ENCODE results near the gene PTPRS.

The PTPRS gene

GRCh38 chr19:5355076-5355475 lies 14.5 kb upstream of the PTPRS start:
- no peak for TF ChIP-seq SIN3A (IDR thresholded peaks at IDR 0.05; ENCODE audit: borderline replicate concordance, insufficient read depth, low read length)
- TF ChIP-seq FOXP2 (optimal IDR thresholded peaks at IDR 0.05; ENCODE audit: borderline replicate concordance, extremely low read depth, extremely low read length, insufficient read depth): no peak

GRCh38 chr19:5354403-5354802 lies 13.8 kb upstream of the PTPRS start:
- no peak for TF ChIP-seq FOXP2 (optimal IDR thresholded peaks at IDR 0.05; ENCODE audit: borderline replicate concordance, extremely low read depth, extremely low read length, insufficient read depth)
- TF ChIP-seq SIN3A (IDR thresholded peaks at IDR 0.05; ENCODE audit: borderline replicate concordance, insufficient read depth, low read length): no peak
- TF ChIP-seq TAF1 (IDR thresholded peaks at IDR 0.05; ENCODE audit: borderline replicate concordance, insufficient read depth, low read length): no peak
- TF ChIP-seq POLR2AphosphoS5 (IDR thresholded peaks at IDR 0.05; ENCODE audit: low read depth, low read length): no peak

GRCh38 chr19:5352229-5352763 lies 11.7 kb upstream of the PTPRS start:
- TF ChIP-seq FOXP2 (optimal IDR thresholded peaks at IDR 0.05; ENCODE audit: borderline replicate concordance, extremely low read depth, extremely low read length, insufficient read depth) (no peak), TAF1 (IDR thresholded peaks at IDR 0.05; ENCODE audit: borderline replicate concordance, insufficient read depth, low read length) (no peak), SIN3A (IDR thresholded peaks at IDR 0.05; ENCODE audit: borderline replicate concordance, insufficient read depth, low read length) (no peak), POLR2AphosphoS5 (IDR thresholded peaks at IDR 0.05; ENCODE audit: low read depth, low read length) (peak; percentile 87), REST (IDR thresholded peaks at IDR 0.05; ENCODE audit: insufficient read depth in 1 of 2, low read depth in 2 of 2, low read length in 2 of 2) (no peak)

- TF ChIP-seq TAF1 (IDR thresholded peaks at IDR 0.05; ENCODE audit: borderline replicate concordance, insufficient read depth, low read length) (no peak), FOXP2 (optimal IDR thresholded peaks at IDR 0.05; ENCODE audit: borderline replicate concordance, extremely low read depth, extremely low read length, insufficient read depth) (no peak), SIN3A (IDR thresholded peaks at IDR 0.05; ENCODE audit: borderline replicate concordance, insufficient read depth, low read length) (no peak), POLR2AphosphoS5 (IDR thresholded peaks at IDR 0.05; ENCODE audit: low read depth, low read length) (no peak), REST (IDR thresholded peaks at IDR 0.05; ENCODE audit: insufficient read depth in 1 of 2, low read depth in 2 of 2, low read length in 2 of 2) (no peak)
Observed at GRCh38 chr19:5351731-5352228, 11.2 kb upstream of the PTPRS start.

- TF ChIP-seq TAF1 (IDR thresholded peaks at IDR 0.05; ENCODE audit: borderline replicate concordance, insufficient read depth, low read length) (no peak), SIN3A (IDR thresholded peaks at IDR 0.05; ENCODE audit: borderline replicate concordance, insufficient read depth, low read length) (no peak), REST (IDR thresholded peaks at IDR 0.05; ENCODE audit: insufficient read depth in 1 of 2, low read depth in 2 of 2, low read length in 2 of 2) (no peak), POLR2AphosphoS5 (IDR thresholded peaks at IDR 0.05; ENCODE audit: low read depth, low read length) (no peak), FOXP2 (optimal IDR thresholded peaks at IDR 0.05; ENCODE audit: borderline replicate concordance, extremely low read depth, extremely low read length, insufficient read depth) (no peak)
Observed at GRCh38 chr19:5349041-5349440, 8.4 kb upstream of the PTPRS start.

- TF ChIP-seq REST (IDR thresholded peaks at IDR 0.05; ENCODE audit: insufficient read depth in 1 of 2, low read depth in 2 of 2, low read length in 2 of 2) (peak; percentile 72 to 90), FOXP2 (optimal IDR thresholded peaks at IDR 0.05; ENCODE audit: borderline replicate concordance, extremely low read depth, extremely low read length, insufficient read depth) (no peak)
Observed at GRCh38 chr19:5345895-5346386, 5.3 kb upstream of the PTPRS start.

All from PFSK-1 (cell line).